ENCODE results near the gene IGSF3.

IGSF3 gene

GRCh38 chr1:116561563-116561962, 106.0 kb downstream of the IGSF3 start:
- ATAC-seq (no peak), DNase-seq (ENCODE audit: low spot score in 2 of 2) (no peak)
- H3K27ac Mint-ChIP-seq: no peak overlapping the region
- H3K4me3 Mint-ChIP-seq: peak overlapping the region; percentile 50
- peaks cover 75% of the 10 kb centered on the region for H3K36me3 Mint-ChIP-seq
- peaks cover 3% of the 10 kb centered on the region for H3K9me3 Mint-ChIP-seq
- peaks cover 93% of the 10 kb centered on the region for H3K4me1 Mint-ChIP-seq

DNA sequence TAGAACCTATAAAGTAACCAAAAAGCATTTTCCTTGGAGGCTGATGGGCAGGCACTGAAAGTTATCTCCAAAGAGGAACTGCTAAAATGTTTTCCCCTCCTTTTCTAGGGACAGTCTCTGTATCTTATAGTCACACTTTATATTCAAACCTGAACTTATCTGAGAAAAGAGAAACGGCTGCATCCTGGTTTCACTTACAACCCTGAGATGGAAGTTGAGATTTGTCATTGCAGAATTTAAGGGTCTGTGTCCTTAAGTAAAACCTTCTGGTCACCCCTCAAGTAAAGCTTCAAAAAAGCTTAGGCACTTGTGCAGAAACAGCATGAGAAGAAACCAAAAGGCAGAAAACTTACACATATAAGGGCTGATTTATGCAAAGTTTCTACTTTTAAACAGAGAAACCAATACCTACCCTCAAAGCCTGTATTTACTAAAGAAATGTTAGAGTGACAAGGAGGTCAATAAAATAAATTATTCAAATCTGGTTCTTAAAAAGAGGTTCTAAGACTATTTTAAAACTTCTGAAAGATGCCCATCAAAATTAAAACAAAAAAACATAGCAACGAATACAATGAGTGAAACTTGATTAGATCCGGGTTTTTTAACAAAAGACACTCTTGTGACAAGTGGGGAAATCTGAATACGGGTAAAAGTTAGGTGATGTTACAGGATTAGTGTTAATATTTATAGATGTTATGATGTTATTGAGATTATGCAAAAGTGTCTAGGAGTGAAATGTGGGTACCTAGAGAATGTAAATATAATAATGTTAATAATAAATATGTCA, 106.6 kb downstream of the IGSF3 start:
- H3K36me3 Mint-ChIP-seq: peaks cover 75% of the 10 kb centered on the region
- no peak for DNase-seq (ENCODE audit: low spot score in 2 of 2)
- peaks cover 3% of the 10 kb centered on the region for H3K9me3 Mint-ChIP-seq
- H3K4me1 Mint-ChIP-seq: peaks cover 92% of the 10 kb centered on the region
- H3K4me3 Mint-ChIP-seq: peak overlapping the region; percentile 50
- peak overlapping the region; percentile 6 for H3K27ac Mint-ChIP-seq
- ATAC-seq: no peak

GRCh38 chr1:116559304-116559761, 108.2 kb downstream of the IGSF3 start:
- no peak for DNase-seq (ENCODE audit: low spot score in 2 of 2)
- Mint-ChIP-seq H3K36me3 (peaks cover 72% of the 10 kb centered on the region), H3K9me3 (peaks cover 2% of the 10 kb centered on the region), H3K27ac (peak overlapping the region; percentile 94), H3K4me1 (peaks cover 92% of the 10 kb centered on the region), H3K4me3 (peak overlapping the region; percentile 50)
- no peak for ATAC-seq

DNA sequence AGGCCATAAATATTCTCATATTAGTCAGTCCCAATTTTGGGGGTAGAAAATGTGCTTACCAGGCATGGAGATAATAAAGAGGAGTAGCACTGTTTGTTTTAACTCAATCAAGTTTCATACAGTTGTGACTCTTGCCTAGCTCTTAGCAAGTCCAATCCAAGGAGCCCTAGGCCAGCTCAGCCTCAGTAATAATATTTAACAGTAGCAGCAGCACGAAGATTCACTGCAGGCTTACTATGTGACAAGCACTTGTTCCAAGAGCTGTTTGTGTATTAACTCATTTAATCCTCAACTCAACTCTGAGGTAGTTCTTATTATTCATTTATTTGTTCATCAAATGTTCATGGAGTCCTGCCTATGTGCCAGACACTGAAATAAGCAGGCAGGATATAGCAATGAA, 109.0 kb downstream of the IGSF3 start:
- DNase-seq (ENCODE audit: low spot score in 2 of 2) (no peak), ATAC-seq (no peak)
- Mint-ChIP-seq H3K4me1 (peaks cover 89% of the 10 kb centered on the region), H3K27ac (peak overlapping the region; percentile 94), H3K4me3 (peak overlapping the region; percentile 50), H3K9me3 (no peaks in the 10 kb centered on the region), H3K36me3 (peaks cover 69% of the 10 kb centered on the region)

- peaks cover 69% of the 10 kb centered on the region for H3K36me3 Mint-ChIP-seq
- peak overlapping the region; percentile 50 for H3K4me3 Mint-ChIP-seq
Observed at GRCh38 chr1:116558140-116558549, 109.4 kb downstream of the IGSF3 start.

GRCh38 chr1:116557323-116557878, 110.1 kb downstream of the IGSF3 start:
- H3K4me1 Mint-ChIP-seq: peaks cover 85% of the 10 kb centered on the region
- no peaks in the 10 kb centered on the region for H3K9me3 Mint-ChIP-seq
- no peak for DNase-seq (ENCODE audit: low spot score in 2 of 2)
- H3K27ac Mint-ChIP-seq: peak overlapping the region; percentile 94
- peak overlapping the region; percentile 50 for H3K4me3 Mint-ChIP-seq
- H3K36me3 Mint-ChIP-seq: peaks cover 70% of the 10 kb centered on the region
- ATAC-seq: no peak

More at GRCh38 chr1:116558140-116558549, 109.4 kb downstream of the IGSF3 start:
- Mint-ChIP-seq H3K4me1 (peaks cover 89% of the 10 kb centered on the region), H3K9me3 (no peaks in the 10 kb centered on the region), H3K27ac (peak overlapping the region; percentile 94)
- DNase-seq (ENCODE audit: low spot score in 2 of 2) (no peak), ATAC-seq (no peak)

DNA sequence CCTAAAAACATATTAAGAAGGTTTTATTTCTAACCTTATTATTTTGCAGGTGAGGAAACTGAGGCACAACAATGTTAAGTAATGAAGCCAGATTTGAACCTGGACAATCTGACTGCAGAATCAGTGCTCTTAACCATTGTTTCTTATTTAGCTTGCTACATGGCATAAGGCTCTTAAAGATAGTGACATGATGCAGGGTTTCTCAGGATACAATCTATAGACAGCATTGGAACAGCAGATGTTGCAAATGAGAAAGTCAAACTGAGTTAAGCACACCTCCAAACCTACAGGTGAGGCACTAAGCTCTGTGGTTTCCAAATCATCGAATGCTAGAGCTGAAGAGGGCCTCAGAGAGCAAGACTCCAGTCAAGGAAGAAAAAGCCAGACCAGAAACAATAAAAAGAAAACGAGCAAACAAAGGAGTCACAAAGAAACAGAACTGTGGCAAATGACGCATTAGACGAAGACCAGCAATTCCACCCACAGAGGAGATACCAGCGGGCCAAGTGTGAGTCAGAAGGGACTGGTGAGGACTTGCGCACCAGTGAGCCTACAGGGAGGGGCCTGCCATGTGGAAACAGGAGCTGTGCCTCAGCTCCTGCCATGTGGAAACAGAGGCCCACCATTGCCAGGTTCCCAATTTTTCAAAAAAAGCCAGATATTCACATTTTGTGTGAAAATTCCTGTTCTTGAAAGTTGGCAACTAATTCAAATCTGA, 111.1 kb downstream of the IGSF3 start:
- Mint-ChIP-seq H3K4me1 (peaks cover 86% of the 10 kb centered on the region), H3K36me3 (peaks cover 76% of the 10 kb centered on the region), H3K9me3 (no peaks in the 10 kb centered on the region), H3K4me3 (peak overlapping the region; percentile 50), H3K27ac (peak overlapping the region; percentile 94)
- DNase-seq (ENCODE audit: low spot score in 2 of 2) (peak; percentile 56 to 85), ATAC-seq (peak; percentile 98)

- Mint-ChIP-seq H3K4me1 (peaks cover 84% of the 10 kb centered on the region), H3K36me3 (peaks cover 76% of the 10 kb centered on the region), H3K27ac (peak overlapping the region; percentile 94), H3K9me3 (no peaks in the 10 kb centered on the region), H3K4me3 (peak overlapping the region; percentile 50)
- DNase-seq (ENCODE audit: low spot score in 2 of 2) (no peak), ATAC-seq (no peak)
Observed at GRCh38 chr1:116554924-116555323, 112.6 kb downstream of the IGSF3 start.

DNA sequence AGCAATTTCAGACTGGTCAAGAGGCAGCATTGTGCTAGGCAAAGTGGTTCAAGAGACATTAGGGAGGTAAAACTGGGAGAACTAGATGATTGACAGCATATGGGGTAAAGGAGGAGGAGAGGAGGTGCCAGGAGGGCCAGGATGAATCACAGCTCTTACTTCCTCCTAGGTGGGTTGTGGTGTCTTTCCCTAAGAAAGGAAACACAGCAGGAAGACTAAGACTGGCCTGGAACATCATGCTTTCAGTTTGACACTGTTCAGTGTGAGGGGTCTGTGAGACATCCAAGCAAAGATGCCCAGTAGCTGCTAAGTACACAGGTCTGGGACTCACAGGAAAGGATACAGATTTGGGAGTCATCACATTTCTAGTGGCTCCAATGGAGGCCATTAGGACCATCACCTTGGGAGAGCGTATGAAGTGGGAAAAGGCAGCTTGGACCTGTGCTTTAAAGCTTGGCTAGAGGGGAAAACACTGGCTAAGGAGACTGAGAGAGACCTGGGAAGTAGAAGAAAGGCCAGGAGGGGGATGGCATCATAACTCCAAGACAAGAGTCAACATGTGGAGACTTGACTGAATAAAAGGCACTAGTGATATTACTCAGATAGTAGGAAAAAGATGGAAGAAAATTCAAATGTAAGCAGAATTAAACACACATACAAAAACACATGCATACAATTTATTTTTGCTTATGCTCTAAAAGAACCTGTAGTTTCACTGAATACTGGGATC, 114.0 kb downstream of the IGSF3 start:
- Mint-ChIP-seq H3K27ac (peak overlapping the region; percentile 74), H3K9me3 (no peaks in the 10 kb centered on the region), H3K36me3 (peaks cover 75% of the 10 kb centered on the region), H3K4me3 (peak overlapping the region; percentile 38), H3K4me1 (peaks cover 84% of the 10 kb centered on the region)
- DNase-seq (ENCODE audit: low spot score in 2 of 2) (no peak), ATAC-seq (no peak)

GRCh38 chr1:116546354-116546977, 121.1 kb downstream of the IGSF3 start:
- no peaks in the 10 kb centered on the region for H3K9me3 Mint-ChIP-seq
- peak overlapping the region; percentile 83 for H3K4me3 Mint-ChIP-seq
- DNase-seq (ENCODE audit: low spot score in 2 of 2) (no peak), ATAC-seq (peak; percentile 44)
- peaks cover 87% of the 10 kb centered on the region for H3K4me1 Mint-ChIP-seq
- peaks cover 79% of the 10 kb centered on the region for H3K36me3 Mint-ChIP-seq
- H3K27ac Mint-ChIP-seq: peak overlapping the region; percentile 98

- Mint-ChIP-seq H3K4me3 (peak overlapping the region; percentile 83), H3K36me3 (peaks cover 79% of the 10 kb centered on the region), H3K4me1 (peaks cover 84% of the 10 kb centered on the region), H3K27ac (peak overlapping the region; percentile 98), H3K9me3 (no peaks in the 10 kb centered on the region)
- ATAC-seq (no peak), DNase-seq (ENCODE audit: low spot score in 2 of 2) (peak in 1 of 2 donors; percentile 51)
Observed at GRCh38 chr1:116545359-116545705, 122.2 kb downstream of the IGSF3 start.

GRCh38 chr1:116544588-116545358, 122.8 kb downstream of the IGSF3 start:
- Mint-ChIP-seq H3K36me3 (peaks cover 82% of the 10 kb centered on the region), H3K4me1 (peaks cover 86% of the 10 kb centered on the region), H3K27ac (peak overlapping the region; percentile 98), H3K9me3 (no peaks in the 10 kb centered on the region), H3K4me3 (peak overlapping the region; percentile 83)
- peak; percentile 69 for ATAC-seq
- peak in 1 of 2 donors; percentile 77 for DNase-seq (ENCODE audit: low spot score in 2 of 2)

GRCh38 chr1:116540088-116540487, 127.4 kb downstream of the IGSF3 start:
- Mint-ChIP-seq H3K4me1 (peaks cover 76% of the 10 kb centered on the region), H3K27ac (peak overlapping the region; percentile 14), H3K9me3 (peaks cover 3% of the 10 kb centered on the region), H3K4me3 (peak overlapping the region; percentile 8), H3K36me3 (peaks cover 99% of the 10 kb centered on the region)
- ATAC-seq: peak; percentile 65
- peak in 1 of 2 donors; percentile 46 for DNase-seq (ENCODE audit: low spot score in 2 of 2)

DNA sequence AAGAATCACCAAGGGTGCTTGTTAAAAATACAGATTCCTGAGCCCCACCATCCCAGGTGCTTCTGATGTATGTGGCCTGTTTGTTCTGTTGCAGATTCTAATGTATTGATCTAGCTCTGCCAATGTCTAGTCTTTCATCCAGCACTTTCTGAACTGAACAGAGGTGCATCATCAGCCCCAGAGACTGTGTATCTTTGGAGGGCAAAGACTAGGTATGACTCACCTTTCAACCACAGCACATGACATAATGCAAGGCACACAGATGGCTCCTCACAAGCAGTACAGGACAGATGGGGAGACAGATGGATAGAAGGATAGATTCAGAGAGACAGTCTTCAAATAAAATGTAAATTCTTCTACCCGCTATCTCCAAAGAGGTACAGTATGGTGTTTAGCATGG, 129.0 kb downstream of the IGSF3 start:
- H3K4me3 Mint-ChIP-seq: peak overlapping the region; percentile 8
- H3K27ac Mint-ChIP-seq: peak overlapping the region; percentile 14
- peaks cover 3% of the 10 kb centered on the region for H3K9me3 Mint-ChIP-seq
- DNase-seq (ENCODE audit: low spot score in 2 of 2) (no peak), ATAC-seq (peak; percentile 98)
- peaks cover 71% of the 10 kb centered on the region for H3K4me1 Mint-ChIP-seq
- H3K36me3 Mint-ChIP-seq: peaks cover 99% of the 10 kb centered on the region

Data from stimulated activated effector memory CD8-positive, alpha-beta T cell treated with anti-CD3 and anti-CD28 coated beads, Interleukin-12 subunit alpha, Interleukin-12 subunit beta, amount 100 ng/mL, for 72 hours (primary cell).